WTC11 (cell line): ENCODE data around the gene AIF1. TPM values are rescaled to one million over a fixed set of nuclear protein-coding genes. Genes with fewer than 3 reads are reported as not detected.
A peak's percentile ranks its signal among the peaks of the same experiment; 100 is the strongest.

Experiments
- ATAC-seq: fragments of 200-7000 bp; cut with Tn5 transposase; 2 replicates; pipeline ENCODE4 v1.10.0; 2021; ENCODE audit warnings: mild to moderate bottlenecking, moderate library complexity
- CTCF ChIA-PET: fragments of 300-600 bp; sonication (Branson Sonifier 250); formaldehyde crosslinking; loops from one replicate; lab custom pipeline; 2021; ENCODE audit warnings: antibody characterized with exemption; lab: Charles Lee
- POLR2A ChIA-PET: fragments of 350-600 bp; sonication (Branson Sonifier 250); formaldehyde crosslinking; loops from one replicate; lab custom pipeline; 2021; ENCODE audit warnings: antibody characterized with exemption; lab: Charles Lee
- DNase-seq: peaks from one replicate; pipeline ENCODE4 v3.0.0; 2021; ENCODE audit warnings: low spot score
- H3K27ac Mint-ChIP-seq: 2 replicates; pipeline ENCODE4 v1.8.0; 2021; ENCODE audit warnings: mixed read lengths
- H3K27me3 Mint-ChIP-seq: 2 replicates; pipeline ENCODE4 v1.8.0; 2021; ENCODE audit warnings: low read depth, mild to moderate bottlenecking, moderate library complexity, mixed read lengths
- H3K36me3 Mint-ChIP-seq: 2 replicates; pipeline ENCODE4 v1.8.0; 2021; ENCODE audit warnings: mixed read lengths
- H3K4me1 Mint-ChIP-seq: 2 replicates; pipeline ENCODE4 v1.8.0; 2022; ENCODE audit warnings: mixed read lengths
- H3K4me3 Mint-ChIP-seq: 2 replicates; pipeline ENCODE4 v1.8.0; 2021; ENCODE audit warnings: mild to moderate bottlenecking, moderate library complexity, mixed read lengths
- H3K9me3 Mint-ChIP-seq: 2 replicates; pipeline ENCODE4 v1.8.0; 2021; ENCODE audit warnings: mixed read lengths
- CBFB ChIP-seq: sonication (generic); formaldehyde crosslinking; IDR thresholded peaks from 2 replicates; pipeline ENCODE4 v1.8.1; 2022; ENCODE audit warnings: mild to moderate bottlenecking, low read depth, missing genetic modification reagents
- ESRRA ChIP-seq: sonication (generic); formaldehyde crosslinking; IDR thresholded peaks from 2 replicates; pipeline ENCODE4 v1.8.1; 2022; ENCODE audit warnings: mild to moderate bottlenecking, missing genetic modification reagents, borderline replicate concordance
- GABPB1 ChIP-seq: sonication (generic); formaldehyde crosslinking; IDR thresholded peaks from 2 replicates; pipeline ENCODE4 v1.8.1; 2023; ENCODE audit warnings: mild to moderate bottlenecking, missing genetic modification reagents
- HMGA2 ChIP-seq: fragments of 250-450 bp; sonication (Bioruptor Pico); IDR thresholded peaks from 2 replicates; pipeline ENCODE4 v1.4.0; 2021; ENCODE audit warnings: mild to moderate bottlenecking, moderate library complexity
- IRF2 ChIP-seq: sonication (generic); formaldehyde crosslinking; IDR thresholded peaks from 2 replicates; pipeline ENCODE4 v1.8.0; 2022; ENCODE audit warnings: low read depth, missing genetic modification reagents, borderline replicate concordance
- KAT7 ChIP-seq: sonication (generic); formaldehyde crosslinking; IDR thresholded peaks from 2 replicates; pipeline ENCODE4 v1.8.1; 2023; ENCODE audit warnings: missing genetic modification reagents, mild to moderate bottlenecking, borderline replicate concordance
- MYBL2 ChIP-seq: sonication (generic); formaldehyde crosslinking; IDR thresholded peaks from 2 replicates; pipeline ENCODE4 v1.8.1; 2023; ENCODE audit warnings: mild to moderate bottlenecking, moderate library complexity, missing genetic modification reagents
- RORB ChIP-seq: fragments of 250-450 bp; sonication (Bioruptor Pico); IDR thresholded peaks from 2 replicates; pipeline ENCODE4 v1.9.0; 2021; ENCODE audit warnings: mild to moderate bottlenecking
- SMAD4 ChIP-seq: sonication (generic); formaldehyde crosslinking; IDR thresholded peaks from 2 replicates; pipeline ENCODE4 v1.8.0; 2022; ENCODE audit warnings: mild to moderate bottlenecking, missing genetic modification reagents
- SP1 ChIP-seq: sonication (generic); formaldehyde crosslinking; conservative IDR thresholded peaks from 2 replicates; pipeline ENCODE4 v1.8.1; 2022; ENCODE audit warnings: missing genetic modification reagents
- ZNF121 ChIP-seq: sonication (generic); formaldehyde crosslinking; IDR thresholded peaks from 2 replicates; pipeline ENCODE4 v1.8.0; 2023; ENCODE audit warnings: missing genetic modification reagents
- ZNF219 ChIP-seq: sonication (generic); formaldehyde crosslinking; IDR thresholded peaks from 2 replicates; pipeline ENCODE4 v1.8.0; 2023; ENCODE audit warnings: missing genetic modification reagents, mild to moderate bottlenecking, borderline replicate concordance
- ZNF317 ChIP-seq: sonication (generic); formaldehyde crosslinking; IDR thresholded peaks from 2 replicates; pipeline ENCODE4 v1.8.1; 2023; ENCODE audit warnings: low read depth, mild to moderate bottlenecking, moderate library complexity, missing genetic modification reagents, borderline replicate concordance
- ZNF416 ChIP-seq: fragments of 250-450 bp; sonication (Bioruptor Pico); IDR thresholded peaks from 2 replicates; pipeline ENCODE4 v1.9.0; 2021; ENCODE audit warnings: mild to moderate bottlenecking, inconsistent platforms
- total RNA-seq: library from RNA; stranded (reverse); gene quantifications from 3 replicates; pipeline ENCODE4 v1.2.3, GENCODE V29; 2021
- TF ChIP-seq, protein P1 (sequence below): fragments of 250-450 bp; sonication (Bioruptor Pico); IDR thresholded peaks from 2 replicates; pipeline ENCODE4 v1.8.0; 2021; ENCODE audit warnings: mild to moderate bottlenecking
- TF ChIP-seq, protein P2 (sequence below): sonication (generic); formaldehyde crosslinking; IDR thresholded peaks from 2 replicates; pipeline ENCODE4 v1.8.1; 2023; ENCODE audit warnings: mild to moderate bottlenecking, missing genetic modification reagents, moderate library complexity
- TF ChIP-seq, protein P3 (sequence below): fragments of 250-450 bp; sonication (Bioruptor Pico); IDR thresholded peaks from 2 replicates; pipeline ENCODE4 v2.1.2; 2022; ENCODE audit warnings: mild to moderate bottlenecking, moderate library complexity
- TF ChIP-seq, protein P4 (sequence below): sonication (generic); formaldehyde crosslinking; IDR thresholded peaks from 2 replicates; pipeline ENCODE4 v1.8.1; 2023; ENCODE audit warnings: mild to moderate bottlenecking, missing genetic modification reagents, borderline replicate concordance
- TF ChIP-seq, protein P5 (sequence below): sonication (generic); formaldehyde crosslinking; IDR thresholded peaks from 2 replicates; pipeline ENCODE4 v1.8.0; 2022; ENCODE audit warnings: mild to moderate bottlenecking, missing genetic modification reagents
- TF ChIP-seq, protein P6 (sequence below): fragments of 250-450 bp; sonication (Bioruptor Pico); conservative IDR thresholded peaks from 2 replicates; pipeline ENCODE4 v1.9.0; 2021; ENCODE audit warnings: mild to moderate bottlenecking

The AIF1 gene
- total RNA-seq, 1 experiment from 2014 or later, result 5.4 TPM

DNA sequence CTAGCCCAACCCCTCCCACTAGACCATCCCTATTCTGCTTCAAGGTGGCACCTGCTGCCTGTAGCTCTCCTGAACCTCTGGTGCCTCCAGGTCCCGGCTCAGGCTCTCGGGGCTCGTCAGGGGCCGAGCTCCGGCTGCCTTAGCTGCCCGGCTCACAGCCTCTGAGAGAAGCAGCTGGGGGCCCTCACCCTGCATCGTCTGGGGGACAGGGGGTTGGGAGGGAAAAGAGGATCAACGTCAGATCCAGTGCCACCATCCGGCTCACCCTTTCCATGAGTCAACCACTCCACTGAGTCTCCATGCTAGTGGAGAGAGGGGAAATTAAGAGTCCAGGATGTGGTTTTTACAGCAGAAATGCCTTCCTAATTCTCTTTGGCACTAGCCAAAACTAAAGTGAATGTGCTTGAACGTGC is 24.4 kb downstream of the AIF1 start:
- H3K27me3 Mint-ChIP-seq, result no peaks in the 10 kb centered on the region
- DNase-seq (no peak), ATAC-seq (0 out of 2 replicates have a peak, but pooled peaks have one; percentile 18)
- POLR2A ChIA-PET, result interaction anchor here (0.6 to 2.0 kb wide), 6 partner anchors 7 to 101 kb away, joined by 3 to 7 read pairs (median 4); partner anchors contain the start of gene BAG6
- H3K9me3 Mint-ChIP-seq, result no peaks in the 10 kb centered on the region
- no peak overlapping the region for H3K27ac Mint-ChIP-seq
- peaks cover 70% of the 10 kb centered on the region for H3K36me3 Mint-ChIP-seq
- no peak overlapping the region for H3K4me3 Mint-ChIP-seq
- CTCF ChIA-PET, result interaction anchor here (0.6 to 1.3 kb wide), 3 partner anchors 50 to 447 kb away, joined by 3 read pairs; no protein-coding TSS in a partner anchor
- H3K4me1 Mint-ChIP-seq, result no peaks in the 10 kb centered on the region
- no peak for TF ChIP-seq CBFB
- TF ChIP-seq, protein P1, sequence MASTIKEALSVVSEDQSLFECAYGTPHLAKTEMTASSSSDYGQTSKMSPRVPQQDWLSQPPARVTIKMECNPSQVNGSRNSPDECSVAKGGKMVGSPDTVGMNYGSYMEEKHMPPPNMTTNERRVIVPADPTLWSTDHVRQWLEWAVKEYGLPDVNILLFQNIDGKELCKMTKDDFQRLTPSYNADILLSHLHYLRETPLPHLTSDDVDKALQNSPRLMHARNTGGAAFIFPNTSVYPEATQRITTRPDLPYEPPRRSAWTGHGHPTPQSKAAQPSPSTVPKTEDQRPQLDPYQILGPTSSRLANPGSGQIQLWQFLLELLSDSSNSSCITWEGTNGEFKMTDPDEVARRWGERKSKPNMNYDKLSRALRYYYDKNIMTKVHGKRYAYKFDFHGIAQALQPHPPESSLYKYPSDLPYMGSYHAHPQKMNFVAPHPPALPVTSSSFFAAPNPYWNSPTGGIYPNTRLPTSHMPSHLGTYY (CRISPR knock-in tag), result no peak
- TF ChIP-seq SP1 (CRISPR knock-in tag), result no peak
- TF ChIP-seq, protein P2, sequence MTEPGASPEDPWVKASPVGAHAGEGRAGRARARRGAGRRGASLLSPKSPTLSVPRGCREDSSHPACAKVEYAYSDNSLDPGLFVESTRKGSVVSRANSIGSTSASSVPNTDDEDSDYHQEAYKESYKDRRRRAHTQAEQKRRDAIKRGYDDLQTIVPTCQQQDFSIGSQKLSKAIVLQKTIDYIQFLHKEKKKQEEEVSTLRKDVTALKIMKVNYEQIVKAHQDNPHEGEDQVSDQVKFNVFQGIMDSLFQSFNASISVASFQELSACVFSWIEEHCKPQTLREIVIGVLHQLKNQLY (CRISPR knock-in tag), result no peak
- TF ChIP-seq, protein P3, sequence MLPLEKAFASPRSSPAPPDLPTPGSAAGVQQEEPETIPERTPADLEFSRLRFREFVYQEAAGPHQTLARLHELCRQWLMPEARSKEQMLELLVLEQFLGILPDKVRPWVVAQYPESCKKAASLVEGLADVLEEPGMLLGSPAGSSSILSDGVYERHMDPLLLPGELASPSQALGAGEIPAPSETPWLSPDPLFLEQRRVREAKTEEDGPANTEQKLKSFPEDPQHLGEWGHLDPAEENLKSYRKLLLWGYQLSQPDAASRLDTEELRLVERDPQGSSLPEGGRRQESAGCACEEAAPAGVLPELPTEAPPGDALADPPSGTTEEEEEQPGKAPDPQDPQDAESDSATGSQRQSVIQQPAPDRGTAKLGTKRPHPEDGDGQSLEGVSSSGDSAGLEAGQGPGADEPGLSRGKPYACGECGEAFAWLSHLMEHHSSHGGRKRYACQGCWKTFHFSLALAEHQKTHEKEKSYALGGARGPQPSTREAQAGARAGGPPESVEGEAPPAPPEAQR, result no peak
- TF ChIP-seq, all 79 proteins: peak for 0

DNA sequence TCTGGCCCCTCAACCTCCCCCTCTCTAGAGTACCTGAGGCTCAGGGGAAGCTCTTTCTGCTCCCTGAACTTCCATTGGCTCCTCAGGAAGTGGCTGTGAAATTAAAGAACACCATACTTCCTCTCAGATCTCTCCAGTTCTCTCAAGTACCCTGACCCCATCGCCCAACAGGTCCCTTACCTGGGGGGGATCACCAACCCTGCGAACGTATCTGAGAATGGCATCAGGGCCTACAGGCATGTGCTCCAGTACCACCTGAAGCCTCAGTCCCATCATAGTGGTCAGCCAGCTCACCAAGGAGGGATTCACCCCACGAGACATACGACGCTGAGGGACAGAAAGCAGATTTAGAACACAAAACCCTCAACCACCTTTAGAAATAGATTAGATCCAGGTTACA is 25.6 kb downstream of the AIF1 start:
- H3K27me3 Mint-ChIP-seq, result no peaks in the 10 kb centered on the region
- H3K4me3 Mint-ChIP-seq, result no peak overlapping the region
- ATAC-seq, result no peak
- no peak overlapping the region for H3K27ac Mint-ChIP-seq
- CTCF ChIA-PET, result no interaction called here
- H3K4me1 Mint-ChIP-seq, result no peaks in the 10 kb centered on the region
- POLR2A ChIA-PET, result interaction anchor here (0.5 to 1.0 kb wide), 2 partner anchors 45 to 55 kb away, joined by 3 to 5 read pairs; partner anchors contain the start of gene LST1
- no peak for TF ChIP-seq KAT7
- no peak for TF ChIP-seq ZNF416 (CRISPR knock-in tag)
- no peak for TF ChIP-seq RORB (CRISPR knock-in tag)
- TF ChIP-seq HMGA2, result no peak
- TF ChIP-seq ZNF317 (CRISPR knock-in tag), result no peak
- no peak for TF ChIP-seq GABPB1
- no peak for TF ChIP-seq SMAD4
- TF ChIP-seq, protein P4, sequence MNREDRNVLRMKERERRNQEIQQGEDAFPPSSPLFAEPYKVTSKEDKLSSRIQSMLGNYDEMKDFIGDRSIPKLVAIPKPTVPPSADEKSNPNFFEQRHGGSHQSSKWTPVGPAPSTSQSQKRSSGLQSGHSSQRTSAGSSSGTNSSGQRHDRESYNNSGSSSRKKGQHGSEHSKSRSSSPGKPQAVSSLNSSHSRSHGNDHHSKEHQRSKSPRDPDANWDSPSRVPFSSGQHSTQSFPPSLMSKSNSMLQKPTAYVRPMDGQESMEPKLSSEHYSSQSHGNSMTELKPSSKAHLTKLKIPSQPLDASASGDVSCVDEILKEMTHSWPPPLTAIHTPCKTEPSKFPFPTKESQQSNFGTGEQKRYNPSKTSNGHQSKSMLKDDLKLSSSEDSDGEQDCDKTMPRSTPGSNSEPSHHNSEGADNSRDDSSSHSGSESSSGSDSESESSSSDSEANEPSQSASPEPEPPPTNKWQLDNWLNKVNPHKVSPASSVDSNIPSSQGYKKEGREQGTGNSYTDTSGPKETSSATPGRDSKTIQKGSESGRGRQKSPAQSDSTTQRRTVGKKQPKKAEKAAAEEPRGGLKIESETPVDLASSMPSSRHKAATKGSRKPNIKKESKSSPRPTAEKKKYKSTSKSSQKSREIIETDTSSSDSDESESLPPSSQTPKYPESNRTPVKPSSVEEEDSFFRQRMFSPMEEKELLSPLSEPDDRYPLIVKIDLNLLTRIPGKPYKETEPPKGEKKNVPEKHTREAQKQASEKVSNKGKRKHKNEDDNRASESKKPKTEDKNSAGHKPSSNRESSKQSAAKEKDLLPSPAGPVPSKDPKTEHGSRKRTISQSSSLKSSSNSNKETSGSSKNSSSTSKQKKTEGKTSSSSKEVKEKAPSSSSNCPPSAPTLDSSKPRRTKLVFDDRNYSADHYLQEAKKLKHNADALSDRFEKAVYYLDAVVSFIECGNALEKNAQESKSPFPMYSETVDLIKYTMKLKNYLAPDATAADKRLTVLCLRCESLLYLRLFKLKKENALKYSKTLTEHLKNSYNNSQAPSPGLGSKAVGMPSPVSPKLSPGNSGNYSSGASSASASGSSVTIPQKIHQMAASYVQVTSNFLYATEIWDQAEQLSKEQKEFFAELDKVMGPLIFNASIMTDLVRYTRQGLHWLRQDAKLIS, result no peak
- TF ChIP-seq MYBL2, result no peak
- no peak for TF ChIP-seq IRF2
- TF ChIP-seq, protein P5, sequence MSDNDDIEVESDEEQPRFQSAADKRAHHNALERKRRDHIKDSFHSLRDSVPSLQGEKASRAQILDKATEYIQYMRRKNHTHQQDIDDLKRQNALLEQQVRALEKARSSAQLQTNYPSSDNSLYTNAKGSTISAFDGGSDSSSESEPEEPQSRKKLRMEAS, result no peak
- TF ChIP-seq, protein P6, sequence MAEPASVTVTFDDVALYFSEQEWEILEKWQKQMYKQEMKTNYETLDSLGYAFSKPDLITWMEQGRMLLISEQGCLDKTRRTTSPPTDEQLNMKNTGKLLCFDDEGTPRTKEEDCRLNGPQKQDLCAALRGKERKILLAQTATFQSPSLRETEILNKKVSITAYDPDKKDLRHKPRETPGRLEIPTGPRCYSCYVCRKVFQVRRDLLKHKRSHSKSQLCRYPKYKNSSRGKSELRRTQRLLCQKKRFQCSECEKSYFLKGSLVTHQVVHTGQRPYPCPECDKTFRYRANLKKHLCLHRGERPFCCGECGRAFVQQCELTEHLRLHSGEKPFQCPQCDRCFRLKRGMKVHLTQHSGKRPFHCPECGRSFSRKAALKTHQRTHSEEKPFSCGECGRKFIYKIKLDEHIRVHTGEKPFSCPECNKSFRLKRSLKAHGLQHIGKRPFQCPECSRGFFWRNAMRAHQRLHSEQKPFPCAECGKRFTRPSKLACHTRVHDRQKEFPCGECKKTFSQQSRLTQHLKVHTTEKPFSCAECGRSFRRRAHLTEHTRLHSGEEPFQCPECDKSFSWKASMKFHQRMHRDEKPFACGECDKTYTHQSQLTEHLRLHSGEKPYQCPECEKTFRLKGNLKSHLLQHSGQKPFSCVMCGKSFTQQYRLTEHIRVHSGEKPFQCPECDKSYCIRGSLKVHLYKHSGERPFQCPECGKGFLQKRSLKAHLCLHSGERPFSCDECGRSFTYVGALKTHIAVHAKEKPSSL (CRISPR knock-in tag), result no peak
- TF ChIP-seq, protein P2 (CRISPR knock-in tag), result no peak
- no peak for TF ChIP-seq CBFB
- TF ChIP-seq ZNF219, result no peak
- no peak for TF ChIP-seq ESRRA (CRISPR knock-in tag)
- no peak for TF ChIP-seq ZNF121 (CRISPR knock-in tag)
- H3K9me3 Mint-ChIP-seq, result no peaks in the 10 kb centered on the region
- H3K36me3 Mint-ChIP-seq, result peaks cover 70% of the 10 kb centered on the region
- no peak for DNase-seq
